HEK293T (cell line): Measurements from ENCODE around the gene METTL5.
"Not testable (repeated sequence)": the region's sequence is repeated elsewhere in the genome, so short reads cannot be mapped to it uniquely, and the experiment has no call there.

Source experiments
- CTCF ChIA-PET: fragments of 350-600 bp; formaldehyde crosslinking; extraction: SDS; loops from one replicate; lab custom pipeline; 2021; ENCODE audit warnings: antibody characterized with exemption, inconsistent platforms; lab: Yijun Ruan, JAX
- POLR2A ChIA-PET: fragments of 350-600 bp; formaldehyde crosslinking; extraction: SDS; loops from one replicate; lab custom pipeline; 2020; ENCODE audit warnings: antibody characterized with exemption, inconsistent platforms; lab: Yijun Ruan, JAX
- DNase-seq: peaks from one replicate; pipeline ENCODE4 v3.0.0; 2012; ENCODE audit warnings: mixed read lengths; ENCODE audit errors: extremely low spot score
- ARNT ChIP-seq: fragments of 450-650 bp; IDR thresholded peaks from 2 replicates; pipeline ENCODE4 v1.6.1; 2017; ENCODE audit warnings: mild to moderate bottlenecking
- BHLHE40 ChIP-seq: fragments of 450-650 bp; IDR thresholded peaks from 2 replicates; pipeline ENCODE4 v1.6.1; 2016; ENCODE audit warnings: mild to moderate bottlenecking, moderate library complexity, borderline replicate concordance
- CTBP1 ChIP-seq: fragments of 450-650 bp; IDR thresholded peaks from 2 replicates; pipeline ENCODE4 v1.6.1; 2016; ENCODE audit warnings: borderline replicate concordance
- ELF4 ChIP-seq: fragments of 450-650 bp; IDR thresholded peaks from 2 replicates; pipeline ENCODE4 v1.6.1; 2017; ENCODE audit warnings: antibody characterized with exemption
- FOXA1 ChIP-seq: fragments of 450-650 bp; IDR thresholded peaks from 2 replicates; pipeline ENCODE4 v1.6.1; 2016; ENCODE audit warnings: mild to moderate bottlenecking
- FOXK2 ChIP-seq: fragments of 450-650 bp; IDR thresholded peaks from 2 replicates; pipeline ENCODE4 v1.6.1; 2016; ENCODE audit warnings: mild to moderate bottlenecking
- FOXM1 ChIP-seq: fragments of 450-650 bp; IDR thresholded peaks from 2 replicates; pipeline ENCODE4 v1.6.1; 2017; ENCODE audit warnings: mild to moderate bottlenecking, borderline replicate concordance
- HDGF ChIP-seq: fragments of 450-650 bp; IDR thresholded peaks from 2 replicates; pipeline ENCODE4 v1.6.1; 2017; ENCODE audit warnings: antibody characterized with exemption, borderline replicate concordance
- L3MBTL2 ChIP-seq: fragments of 450-650 bp; conservative IDR thresholded peaks from 2 replicates; pipeline ENCODE4 v1.6.1; 2016; ENCODE audit warnings: mild to moderate bottlenecking
- LEF1 ChIP-seq: fragments of 450-650 bp; IDR thresholded peaks from 2 replicates; pipeline ENCODE4 v1.6.1; 2017; ENCODE audit warnings: mild to moderate bottlenecking, borderline replicate concordance
- NFRKB ChIP-seq: fragments of 450-650 bp; IDR thresholded peaks from 2 replicates; pipeline ENCODE4 v1.6.1; 2016; ENCODE audit warnings: mild to moderate bottlenecking, moderate library complexity
- PKNOX1 ChIP-seq: fragments of 450-650 bp; IDR thresholded peaks from 2 replicates; pipeline ENCODE4 v1.6.1; 2016
- SP1 ChIP-seq: fragments of 450-650 bp; IDR thresholded peaks from 2 replicates; pipeline ENCODE4 v1.6.1; 2017
- SUZ12 ChIP-seq: fragments of 450-650 bp; IDR thresholded peaks from 2 replicates; pipeline ENCODE4 v1.6.1; 2016; ENCODE audit warnings: mild to moderate bottlenecking
- TARDBP ChIP-seq: fragments of 450-650 bp; IDR thresholded peaks from 2 replicates; pipeline ENCODE4 v1.6.1; 2016
- ZNF384 ChIP-seq: fragments of 450-650 bp; IDR thresholded peaks from 2 replicates; pipeline ENCODE4 v1.6.1; 2016

The METTL5 gene

GRCh38 chr2:169862816-169863215 is 38.1 kb upstream of the METTL5 start:
- TF ChIP-seq BHLHE40 = no peak
- ChIA-PET CTCF (no interaction called here), POLR2A (no interaction called here)
- DNase-seq = no peak

GRCh38 chr2:169860149-169860548 is 35.4 kb upstream of the METTL5 start:
- CTCF ChIA-PET = no interaction called here
- TF ChIP-seq HDGF = no peak
- TF ChIP-seq LEF1 = no peak
- no peak for DNase-seq
- POLR2A ChIA-PET = no interaction called here

GRCh38 chr2:169859423-169859822 is 34.7 kb upstream of the METTL5 start:
- no peak for DNase-seq
- TF ChIP-seq FOXM1 (no peak), HDGF (no peak), LEF1 (no peak), FOXA1 (no peak), L3MBTL2 (no peak), ELF4 (no peak), SUZ12 (no peak), PKNOX1 (no peak), ZNF384 (no peak), BHLHE40 (no peak), NFRKB (no peak), SP1 (no peak), ARNT (no peak), TARDBP (no peak), FOXK2 (no peak), CTBP1 (no peak)
- ChIA-PET CTCF (no interaction called here), POLR2A (no interaction called here)

- CTCF ChIA-PET, POLR2A ChIA-PET, DNase-seq: not testable (repeated sequence)
Measured at GRCh38 chr2:169855281-169856258, 30.9 kb upstream of the METTL5 start.

GRCh38 chr2:169853041-169853668 is 28.4 kb upstream of the METTL5 start:
- ChIA-PET POLR2A (no interaction called here), CTCF (interaction anchor here (0.7 to 1.5 kb wide), 2 partner anchors 24 to 202 kb away, joined by 3 to 5 read pairs; no protein-coding TSS in a partner anchor)
- DNase-seq = no peak
- TF ChIP-seq PKNOX1 (no peak), L3MBTL2 (no peak), FOXK2 (no peak), FOXM1 (no peak), LEF1 (no peak), SUZ12 (no peak), BHLHE40 (no peak), SP1 (no peak), CTBP1 (no peak), ELF4 (no peak)

- ChIA-PET POLR2A (interaction anchor here (1.5 kb wide), 1 partner anchor 22 kb away, joined by 7 read pairs; the partner anchor contains the start of gene UBR3), CTCF (no interaction called here)
- TF ChIP-seq LEF1 (no peak), PKNOX1 (no peak), FOXM1 (no peak), NFRKB (no peak), HDGF (no peak)
- DNase-seq = no peak
Measured at GRCh38 chr2:169849710-169850109, 25.0 kb upstream of the METTL5 start.

- POLR2A ChIA-PET = interaction anchor here (1.5 kb wide), 1 partner anchor 22 kb away, joined by 7 read pairs; the partner anchor contains the start of gene UBR3
- CTCF ChIA-PET, DNase-seq: not testable (repeated sequence)
Measured at GRCh38 chr2:169848959-169849693, 24.4 kb upstream of the METTL5 start.
